ENCODE measurements around the gene TMTC1.
"Not testable (repeated sequence)": the region's sequence is repeated elsewhere in the genome, so short reads cannot be mapped to it uniquely, and the experiment has no call there.

Gene TMTC1

DNA sequence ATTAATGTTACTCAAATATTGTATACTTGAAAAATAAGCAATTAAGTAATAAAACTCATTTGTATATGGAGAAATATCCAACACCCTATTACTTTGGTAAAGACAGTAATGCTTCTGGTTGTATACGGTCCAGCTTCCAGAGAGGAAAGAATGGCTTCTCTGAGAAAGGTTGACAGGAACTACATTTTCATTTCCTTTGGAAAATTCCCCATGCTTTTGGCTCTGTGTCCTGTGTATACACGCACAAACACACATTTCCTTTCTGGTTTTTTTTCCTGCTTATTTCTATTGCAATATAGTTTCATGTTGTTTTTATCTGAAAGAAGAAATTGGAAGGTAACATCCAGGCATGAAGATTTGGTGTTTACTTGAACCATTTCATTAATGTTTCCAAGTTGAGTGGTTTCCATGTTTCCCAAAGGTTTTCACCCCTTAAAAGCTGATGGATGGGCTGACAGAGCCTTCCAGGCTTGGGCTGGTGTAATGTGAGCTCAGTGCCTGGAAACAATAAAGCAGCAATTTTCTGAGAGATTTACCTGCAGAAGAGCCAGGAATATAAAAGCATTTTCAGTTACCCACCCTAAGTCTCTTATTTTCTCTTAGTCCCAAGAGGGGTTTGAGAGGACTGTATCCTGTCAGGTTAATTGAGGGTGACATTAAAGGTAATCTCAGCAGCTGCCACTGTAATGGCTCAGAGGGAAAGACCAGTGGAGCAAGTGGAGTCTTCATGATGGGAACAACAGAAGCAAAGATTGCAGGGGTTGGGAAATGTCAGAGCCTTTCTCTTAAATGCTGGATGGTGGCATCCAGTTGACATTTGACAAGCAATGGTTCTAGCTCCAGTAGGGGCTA, 33.4 kb upstream of the TMTC1 start:
- Histone ChIP-seq H3K36me3 (replicated peaks; ENCODE audit: low read depth, low read length) (no peaks in the 10 kb centered on the region), H3K9me3 (ENCODE audit: insufficient read depth, low read length) (no peaks in the 10 kb centered on the region), H3K4me1 (ENCODE audit: low read length) (no peaks in the 10 kb centered on the region), H3K4me2 (ENCODE audit: low read length) (no peak overlapping the region), H3K4me3 (ENCODE audit: low read length) (no peak overlapping the region), H3K9ac (ENCODE audit: low read length) (no peak overlapping the region), H2AFZ (ENCODE audit: low read depth, low read length) (no peak overlapping the region), H4K20me1 (ENCODE audit: insufficient read depth, low read length) (no peaks in the 10 kb centered on the region), H3K27me3 (ENCODE audit: low read depth, low read length) (no peaks in the 10 kb centered on the region), H3K27ac (ENCODE audit: low read length) (no peak overlapping the region), H3K79me2 (ENCODE audit: low read length) (no peaks in the 10 kb centered on the region)
- TF ChIP-seq, protein P1, sequence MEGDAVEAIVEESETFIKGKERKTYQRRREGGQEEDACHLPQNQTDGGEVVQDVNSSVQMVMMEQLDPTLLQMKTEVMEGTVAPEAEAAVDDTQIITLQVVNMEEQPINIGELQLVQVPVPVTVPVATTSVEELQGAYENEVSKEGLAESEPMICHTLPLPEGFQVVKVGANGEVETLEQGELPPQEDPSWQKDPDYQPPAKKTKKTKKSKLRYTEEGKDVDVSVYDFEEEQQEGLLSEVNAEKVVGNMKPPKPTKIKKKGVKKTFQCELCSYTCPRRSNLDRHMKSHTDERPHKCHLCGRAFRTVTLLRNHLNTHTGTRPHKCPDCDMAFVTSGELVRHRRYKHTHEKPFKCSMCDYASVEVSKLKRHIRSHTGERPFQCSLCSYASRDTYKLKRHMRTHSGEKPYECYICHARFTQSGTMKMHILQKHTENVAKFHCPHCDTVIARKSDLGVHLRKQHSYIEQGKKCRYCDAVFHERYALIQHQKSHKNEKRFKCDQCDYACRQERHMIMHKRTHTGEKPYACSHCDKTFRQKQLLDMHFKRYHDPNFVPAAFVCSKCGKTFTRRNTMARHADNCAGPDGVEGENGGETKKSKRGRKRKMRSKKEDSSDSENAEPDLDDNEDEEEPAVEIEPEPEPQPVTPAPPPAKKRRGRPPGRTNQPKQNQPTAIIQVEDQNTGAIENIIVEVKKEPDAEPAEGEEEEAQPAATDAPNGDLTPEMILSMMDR (IDR thresholded peaks at IDR 0.05; ENCODE audit: low read depth, low read length), result no peak
- TF ChIP-seq EZH2phosphoT487 (IDR thresholded peaks at IDR 0.05; ENCODE audit: low read depth), result no peak

DNA sequence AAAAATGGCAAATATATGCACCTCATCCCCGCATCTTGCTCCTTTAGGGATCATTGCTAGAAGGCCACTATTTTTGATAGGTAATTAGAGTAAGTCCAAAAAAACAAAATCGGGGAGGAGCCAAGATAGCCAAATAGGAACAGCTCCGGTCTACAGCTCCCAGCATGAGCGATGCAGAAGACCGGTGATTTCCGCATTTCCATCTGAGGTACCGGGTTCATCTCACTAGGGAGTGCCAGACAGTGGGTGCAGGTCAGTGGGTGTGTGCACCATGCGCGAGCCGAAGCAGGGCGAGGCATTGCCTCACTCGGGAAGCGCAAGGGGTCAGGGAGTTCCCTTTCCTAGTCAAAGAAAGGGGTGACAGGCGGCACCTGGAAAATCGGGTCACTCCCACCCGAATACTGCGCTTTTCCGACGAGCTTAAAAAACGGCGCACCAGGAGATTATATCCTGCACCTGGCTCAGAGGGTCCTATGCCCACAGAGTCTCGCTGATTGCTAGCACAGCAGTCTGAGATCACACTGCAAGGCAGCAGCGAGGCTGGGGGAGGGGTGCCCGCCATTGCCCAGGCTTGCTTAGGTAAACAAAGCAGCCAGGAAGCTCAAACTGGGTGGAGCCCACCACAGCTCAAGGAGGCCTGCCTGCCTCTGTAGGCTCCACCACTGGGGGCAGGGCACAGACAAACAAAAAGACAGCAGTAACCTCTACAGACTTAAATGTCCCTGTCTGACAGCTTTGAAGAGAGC, 26.0 kb upstream of the TMTC1 start:
- H3K4me1 ChIP-seq (ENCODE audit: low read length); H3K27ac ChIP-seq (ENCODE audit: low read length); H2AFZ ChIP-seq (ENCODE audit: low read depth, low read length); H3K9me3 ChIP-seq (ENCODE audit: insufficient read depth, low read length); H3K36me3 ChIP-seq (replicated peaks; ENCODE audit: low read depth, low read length); H3K27me3 ChIP-seq (ENCODE audit: low read depth, low read length); H3K9ac ChIP-seq (ENCODE audit: low read length); H3K79me2 ChIP-seq (ENCODE audit: low read length); H4K20me1 ChIP-seq (ENCODE audit: insufficient read depth, low read length); H3K4me3 ChIP-seq (ENCODE audit: low read length); H3K4me2 ChIP-seq (ENCODE audit: low read length): not testable (repeated sequence)

DNA sequence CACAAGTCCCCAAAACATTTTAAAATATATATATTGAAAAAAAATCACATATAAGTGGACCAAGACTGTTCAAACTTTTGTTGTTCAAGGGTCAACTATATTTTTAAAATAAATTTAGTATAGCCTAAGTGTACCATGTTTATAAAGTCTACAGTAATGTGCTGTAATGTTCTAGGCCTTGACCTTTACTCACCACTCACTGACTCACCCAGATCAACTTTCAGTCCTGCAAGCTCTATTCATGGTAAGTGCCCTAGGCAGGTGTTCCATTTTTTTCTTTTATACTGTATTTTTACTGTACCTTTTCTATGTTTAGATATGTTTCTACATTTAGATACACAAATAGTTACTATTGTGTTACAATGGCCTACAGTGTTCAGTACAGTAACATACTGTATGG, 23.4 kb upstream of the TMTC1 start:
- H3K79me2 ChIP-seq (ENCODE audit: low read length), result no peaks in the 10 kb centered on the region
- no peaks in the 10 kb centered on the region for H3K36me3 ChIP-seq (replicated peaks; ENCODE audit: low read depth, low read length)
- no peaks in the 10 kb centered on the region for H3K27me3 ChIP-seq (ENCODE audit: low read depth, low read length)
- H3K4me1 ChIP-seq (ENCODE audit: low read length), result no peaks in the 10 kb centered on the region
- H3K4me2 ChIP-seq (ENCODE audit: low read length), result no peak overlapping the region
- no peak for TF ChIP-seq EZH2phosphoT487 (IDR thresholded peaks at IDR 0.05; ENCODE audit: low read depth)
- TF ChIP-seq, protein P1 (IDR thresholded peaks at IDR 0.05; ENCODE audit: low read depth, low read length), result no peak
- H3K9me3 ChIP-seq (ENCODE audit: insufficient read depth, low read length), result no peaks in the 10 kb centered on the region
- no peak overlapping the region for H3K4me3 ChIP-seq (ENCODE audit: low read length)
- H3K27ac ChIP-seq (ENCODE audit: low read length), result no peak overlapping the region
- no peaks in the 10 kb centered on the region for H4K20me1 ChIP-seq (ENCODE audit: insufficient read depth, low read length)
- no peak overlapping the region for H3K9ac ChIP-seq (ENCODE audit: low read length)
- no peak overlapping the region for H2AFZ ChIP-seq (ENCODE audit: low read depth, low read length)

DNA sequence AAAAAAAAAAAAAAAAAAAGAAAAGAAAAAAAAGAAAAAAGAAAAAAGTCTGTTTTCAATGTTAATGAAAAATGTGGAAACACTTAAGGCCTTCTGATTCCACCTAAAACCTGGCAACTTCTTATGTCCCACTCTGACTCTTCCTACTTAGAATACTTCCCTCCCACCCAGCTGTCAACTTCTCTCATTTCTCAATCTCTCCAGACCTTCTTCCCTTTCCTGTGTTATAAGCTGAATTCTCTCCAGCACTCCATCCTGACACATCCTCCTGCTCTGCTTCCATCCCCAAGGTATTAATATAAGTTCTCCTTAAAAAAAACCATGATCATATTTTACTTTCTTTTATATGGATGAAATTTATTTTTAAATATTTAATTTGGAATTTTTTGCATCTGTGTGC, 20.3 kb upstream of the TMTC1 start:
- Histone ChIP-seq H3K9ac (ENCODE audit: low read length) (no peak overlapping the region), H3K36me3 (replicated peaks; ENCODE audit: low read depth, low read length) (no peaks in the 10 kb centered on the region), H3K4me3 (ENCODE audit: low read length) (no peak overlapping the region), H3K9me3 (ENCODE audit: insufficient read depth, low read length) (no peaks in the 10 kb centered on the region), H3K4me2 (ENCODE audit: low read length) (no peak overlapping the region), H3K27me3 (ENCODE audit: low read depth, low read length) (no peaks in the 10 kb centered on the region), H4K20me1 (ENCODE audit: insufficient read depth, low read length) (no peaks in the 10 kb centered on the region), H2AFZ (ENCODE audit: low read depth, low read length) (no peak overlapping the region), H3K27ac (ENCODE audit: low read length) (no peak overlapping the region), H3K4me1 (ENCODE audit: low read length) (no peaks in the 10 kb centered on the region), H3K79me2 (ENCODE audit: low read length) (no peaks in the 10 kb centered on the region)
- no peak for TF ChIP-seq EZH2phosphoT487 (IDR thresholded peaks at IDR 0.05; ENCODE audit: low read depth)
- TF ChIP-seq, protein P1 (IDR thresholded peaks at IDR 0.05; ENCODE audit: low read depth, low read length), result no peak

All from OCI-LY3 (cell line).